ENCODE data around the gene MMD.

DNA sequence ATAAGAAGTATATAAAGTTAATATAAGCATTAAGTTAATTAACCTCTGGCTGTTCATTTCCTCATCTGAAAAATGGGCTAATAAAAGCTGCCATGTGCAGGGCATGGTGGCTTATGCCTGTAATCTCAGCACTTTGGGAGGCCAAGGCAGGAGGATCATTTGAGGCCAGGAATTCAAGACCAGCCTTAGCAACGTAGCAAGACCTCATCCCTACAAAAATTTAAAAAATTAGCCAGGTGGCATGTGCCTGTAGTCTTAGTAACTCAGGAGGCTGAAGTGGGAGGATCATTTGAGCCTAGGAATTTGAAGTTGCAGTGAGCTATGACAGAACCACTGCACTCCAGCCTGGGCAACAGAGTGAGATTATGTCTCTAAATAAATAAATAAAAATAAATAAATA, 40.6 kb upstream of the MMD start:
- TF ChIP-seq, protein P1, sequence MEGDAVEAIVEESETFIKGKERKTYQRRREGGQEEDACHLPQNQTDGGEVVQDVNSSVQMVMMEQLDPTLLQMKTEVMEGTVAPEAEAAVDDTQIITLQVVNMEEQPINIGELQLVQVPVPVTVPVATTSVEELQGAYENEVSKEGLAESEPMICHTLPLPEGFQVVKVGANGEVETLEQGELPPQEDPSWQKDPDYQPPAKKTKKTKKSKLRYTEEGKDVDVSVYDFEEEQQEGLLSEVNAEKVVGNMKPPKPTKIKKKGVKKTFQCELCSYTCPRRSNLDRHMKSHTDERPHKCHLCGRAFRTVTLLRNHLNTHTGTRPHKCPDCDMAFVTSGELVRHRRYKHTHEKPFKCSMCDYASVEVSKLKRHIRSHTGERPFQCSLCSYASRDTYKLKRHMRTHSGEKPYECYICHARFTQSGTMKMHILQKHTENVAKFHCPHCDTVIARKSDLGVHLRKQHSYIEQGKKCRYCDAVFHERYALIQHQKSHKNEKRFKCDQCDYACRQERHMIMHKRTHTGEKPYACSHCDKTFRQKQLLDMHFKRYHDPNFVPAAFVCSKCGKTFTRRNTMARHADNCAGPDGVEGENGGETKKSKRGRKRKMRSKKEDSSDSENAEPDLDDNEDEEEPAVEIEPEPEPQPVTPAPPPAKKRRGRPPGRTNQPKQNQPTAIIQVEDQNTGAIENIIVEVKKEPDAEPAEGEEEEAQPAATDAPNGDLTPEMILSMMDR (IDR thresholded peaks at IDR 0.05 in 4 of 5, conservative IDR thresholded peaks at IDR 0.05 in 1 of 5): no peak
- no peak for TF ChIP-seq POLR2A (IDR thresholded peaks at IDR 0.05)
